Measurements from ENCODE around the gene STAM2. TPM values are rescaled to one million over a fixed set of nuclear protein-coding genes. Genes with fewer than 3 reads are reported as not detected.

Gene STAM2
- total and polyA plus RNA-seq, 8 donors = 5.9 to 20.8 (median 16.7) TPM

GRCh38 chr2:152219077-152219828, 43.7 kb upstream of the STAM2 start:
- ATAC-seq = no peak
- Histone ChIP-seq H3K4me1 (peaks cover 0 to 7% (median 3%) of the 10 kb centered on the region in 3 donors), H3K27me3 (no peaks in the 10 kb centered on the region), H3K9me3 (no peaks in the 10 kb centered on the region), H3K4me3 (no peak overlapping the region), H3K36me3 (no peaks in the 10 kb centered on the region), H3K27ac (no peak overlapping the region)
- no peak for FAIRE-seq
- intact Hi-C loops (cut with DNase I) = no loop called here
- no peak for DNase-seq
- TF ChIP-seq CTCF (IDR thresholded peaks at IDR 0.05) = no peak
- 75 to 80% methylated on average over 4 of the region's 4 CpGs for WGBS, 2 donors

GRCh38 chr2:152201466-152201830, 25.9 kb upstream of the STAM2 start:
- H3K4me3 ChIP-seq = no peak overlapping the region
- 79% methylated on average over 2 of the region's 2 CpGs for WGBS, 2 donors
- no peak overlapping the region for H3K27ac ChIP-seq
- intact Hi-C loops (cut with DNase I) = no loop called here
- no peaks in the 10 kb centered on the region for H3K36me3 ChIP-seq
- no peak for TF ChIP-seq CTCF (IDR thresholded peaks at IDR 0.05)
- H3K9me3 ChIP-seq = no peaks in the 10 kb centered on the region
- DNase-seq (no peak), FAIRE-seq (no peak), ATAC-seq (no peak)
- H3K4me1 ChIP-seq = peaks cover 0 to 7% (median 5%) of the 10 kb centered on the region in 3 donors
- H3K27me3 ChIP-seq = no peaks in the 10 kb centered on the region

DNA sequence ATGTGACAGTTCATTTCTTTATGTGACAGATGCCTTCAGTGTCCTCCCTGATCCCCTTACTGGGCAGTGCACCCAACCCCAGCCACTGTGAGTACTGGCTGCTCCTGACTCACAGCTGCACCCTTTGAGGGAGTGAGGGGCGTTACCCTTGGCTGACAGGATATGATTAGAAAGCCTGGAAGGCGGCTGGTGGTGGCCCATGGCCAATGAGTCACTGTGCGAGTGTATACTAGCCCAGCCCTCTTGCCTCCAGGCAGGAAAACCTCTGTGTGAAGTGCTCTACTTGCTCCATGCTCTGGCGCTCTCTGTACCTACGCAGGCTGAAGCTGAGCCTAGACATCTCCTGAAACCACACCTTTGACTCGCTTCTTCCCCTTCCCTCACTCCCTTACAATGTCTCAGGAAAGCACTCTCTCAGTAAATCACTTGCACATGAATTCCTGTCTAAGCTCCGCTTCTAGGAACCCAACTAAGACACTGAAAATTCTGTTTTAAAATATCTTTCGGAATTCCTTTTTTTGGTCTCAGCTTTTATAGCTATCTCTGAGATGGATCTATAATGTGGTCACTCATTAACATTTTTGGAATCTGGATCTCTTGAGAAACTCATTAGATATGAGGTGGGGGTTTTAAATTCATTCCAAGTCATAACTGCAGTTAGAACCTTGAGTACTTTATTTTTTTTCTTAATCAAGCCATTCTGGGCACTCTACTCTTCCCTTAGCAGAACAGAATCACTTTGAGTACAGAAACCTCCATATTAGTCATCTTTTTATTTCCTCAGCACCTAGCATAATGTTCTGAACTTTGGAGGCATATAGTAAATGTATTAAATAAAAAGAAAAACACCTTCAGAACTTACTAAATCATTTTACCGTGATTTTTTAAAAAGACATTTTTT, 25.3 kb upstream of the STAM2 start:
- no peaks in the 10 kb centered on the region for H3K36me3 ChIP-seq
- H3K4me3 ChIP-seq = no peak overlapping the region
- H3K9me3 ChIP-seq = no peaks in the 10 kb centered on the region
- TF ChIP-seq CTCF (IDR thresholded peaks at IDR 0.05) = no peak
- peak; percentile 100 for ATAC-seq
- H3K27me3 ChIP-seq = no peaks in the 10 kb centered on the region
- intact Hi-C loops (cut with DNase I) = no loop called here
- H3K4me1 ChIP-seq = peaks cover 0 to 7% (median 5%) of the 10 kb centered on the region in 3 donors
- H3K27ac ChIP-seq = no peak overlapping the region
- FAIRE-seq = no peak
- WGBS, 2 donors = 39 to 40% methylated on average over 9 of the region's 9 CpGs
- DNase-seq = peak; percentile 70 to 85 (median 80)

DNA sequence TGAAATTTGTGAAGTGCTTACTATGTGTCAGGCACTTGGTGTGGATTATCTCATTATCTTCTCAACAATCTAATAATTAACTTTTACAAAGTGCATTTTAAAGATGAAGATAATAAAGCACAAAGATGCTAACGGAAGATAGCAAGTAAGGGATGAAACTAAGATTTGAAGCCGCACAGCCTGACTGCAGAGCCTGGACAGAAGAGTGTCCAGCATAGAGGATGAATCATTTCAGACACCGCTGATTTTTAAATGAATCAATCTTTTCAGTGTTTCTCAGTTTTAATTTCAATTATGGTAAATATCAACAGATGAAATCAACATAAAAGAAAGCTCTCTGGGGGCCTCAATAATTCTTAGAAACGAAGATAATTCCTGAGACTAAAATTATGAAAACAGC, 24.5 kb upstream of the STAM2 start:
- FAIRE-seq (no peak), ATAC-seq (no peak), DNase-seq (no peak)
- H3K4me1 ChIP-seq = peaks cover 0 to 7% (median 5%) of the 10 kb centered on the region in 3 donors
- no peaks in the 10 kb centered on the region for H3K36me3 ChIP-seq
- no peak overlapping the region for H3K4me3 ChIP-seq
- intact Hi-C loops (cut with DNase I) = no loop called here
- WGBS, 2 donors = 76 to 88% methylated on average over 4 of the region's 4 CpGs
- no peak for TF ChIP-seq CTCF (IDR thresholded peaks at IDR 0.05)
- H3K27me3 ChIP-seq = no peaks in the 10 kb centered on the region
- H3K27ac ChIP-seq = no peak overlapping the region
- no peaks in the 10 kb centered on the region for H3K9me3 ChIP-seq
